ENCODE results near the gene SNRPD1.

SNRPD1 gene

GRCh38 chr18:21652073-21652472, 40.0 kb downstream of the SNRPD1 start:
- H3K4me3 ChIP-seq (ENCODE audit: low read length), result no peak overlapping the region
- no peak for TF ChIP-seq CTCF (IDR thresholded peaks at IDR 0.05; ENCODE audit: insufficient read depth, low read depth, low read length, missing control alignments)
- no peak for DNase-seq (ENCODE audit: low read depth)

- TF ChIP-seq CTCF (IDR thresholded peaks at IDR 0.05; ENCODE audit: insufficient read depth, low read depth, low read length, missing control alignments), result no peak
- no peak overlapping the region for H3K4me3 ChIP-seq (ENCODE audit: low read length)
- DNase-seq (ENCODE audit: low read depth), result no peak
Observed at GRCh38 chr18:21653361-21653760, 41.2 kb downstream of the SNRPD1 start.

DNA sequence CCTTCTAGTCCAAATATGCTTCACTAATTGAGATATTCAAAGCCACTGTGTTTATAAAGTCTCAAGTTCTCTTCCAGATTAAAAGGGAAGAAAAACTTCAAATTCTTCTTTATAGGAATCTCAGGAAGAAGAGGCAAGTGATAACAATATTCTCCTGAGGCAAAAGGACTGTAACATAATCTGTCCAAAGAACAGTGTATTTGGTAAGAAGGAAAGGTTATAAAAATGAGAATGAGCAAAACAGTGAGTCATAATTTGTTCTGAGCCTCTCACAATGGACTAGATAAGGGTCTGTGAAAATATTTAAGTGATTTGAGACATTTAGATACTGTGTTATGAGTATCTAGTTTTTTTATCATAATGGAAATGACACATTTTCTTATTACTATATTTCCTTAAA, 44.3 kb downstream of the SNRPD1 start:
- no peak overlapping the region for H3K4me3 ChIP-seq (ENCODE audit: low read length)
- no peak for TF ChIP-seq CTCF (IDR thresholded peaks at IDR 0.05; ENCODE audit: insufficient read depth, low read depth, low read length, missing control alignments)
- no peak for DNase-seq (ENCODE audit: low read depth)

DNA sequence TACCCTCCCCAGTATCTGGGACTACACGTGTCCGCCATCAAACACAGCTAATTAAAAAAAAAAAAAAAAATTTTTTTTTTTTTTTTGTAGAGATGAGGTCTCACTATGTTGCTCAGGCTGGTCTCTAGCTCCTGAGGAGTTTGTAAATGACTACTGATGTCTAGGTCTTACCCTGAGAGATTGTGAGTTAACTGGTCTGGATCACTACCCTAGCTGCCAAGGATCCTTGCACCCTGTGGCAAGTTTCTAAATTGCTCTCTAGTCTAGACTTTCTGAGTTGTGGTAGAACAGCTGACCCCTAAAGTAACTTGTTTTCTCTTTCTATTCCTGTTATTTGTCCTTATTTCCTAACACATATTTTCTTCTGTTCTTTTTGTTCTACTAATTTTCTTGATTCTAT, 48.0 kb downstream of the SNRPD1 start:
- no peak for DNase-seq (ENCODE audit: low read depth)
- no peak for TF ChIP-seq CTCF (IDR thresholded peaks at IDR 0.05; ENCODE audit: insufficient read depth, low read depth, low read length, missing control alignments)
- no peak overlapping the region for H3K4me3 ChIP-seq (ENCODE audit: low read length)

GRCh38 chr18:21662581-21662980, 50.5 kb downstream of the SNRPD1 start:
- no peak for TF ChIP-seq CTCF (IDR thresholded peaks at IDR 0.05; ENCODE audit: insufficient read depth, low read depth, low read length, missing control alignments)

DNA sequence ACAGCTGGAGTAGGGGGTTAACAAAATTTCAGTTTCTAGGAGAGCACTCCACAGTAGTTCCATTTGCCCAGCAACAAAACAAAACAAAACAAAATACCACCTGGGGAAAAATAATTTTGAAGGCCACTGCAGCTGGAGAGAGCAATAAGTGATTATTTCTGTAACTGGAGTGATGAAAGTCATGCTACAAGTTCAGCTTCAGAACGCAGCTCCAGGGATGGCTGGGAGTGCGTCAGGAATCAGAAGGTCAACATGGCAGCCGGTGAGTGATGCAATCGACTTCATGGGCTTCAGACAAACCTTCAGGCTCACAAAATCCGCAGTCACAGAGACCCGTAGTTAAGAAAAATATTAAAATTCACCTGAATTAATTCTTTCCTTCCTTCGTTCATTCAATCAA, 51.5 kb downstream of the SNRPD1 start:
- TF ChIP-seq CTCF (IDR thresholded peaks at IDR 0.05; ENCODE audit: insufficient read depth, low read depth, low read length, missing control alignments), result no peak
- no peak overlapping the region for H3K4me3 ChIP-seq (ENCODE audit: low read length)
- no peak for DNase-seq (ENCODE audit: low read depth)

More at GRCh38 chr18:21662581-21662980, 50.5 kb downstream of the SNRPD1 start:
- DNase-seq (ENCODE audit: low read depth), result no peak
- no peak overlapping the region for H3K4me3 ChIP-seq (ENCODE audit: low read length)

DNA sequence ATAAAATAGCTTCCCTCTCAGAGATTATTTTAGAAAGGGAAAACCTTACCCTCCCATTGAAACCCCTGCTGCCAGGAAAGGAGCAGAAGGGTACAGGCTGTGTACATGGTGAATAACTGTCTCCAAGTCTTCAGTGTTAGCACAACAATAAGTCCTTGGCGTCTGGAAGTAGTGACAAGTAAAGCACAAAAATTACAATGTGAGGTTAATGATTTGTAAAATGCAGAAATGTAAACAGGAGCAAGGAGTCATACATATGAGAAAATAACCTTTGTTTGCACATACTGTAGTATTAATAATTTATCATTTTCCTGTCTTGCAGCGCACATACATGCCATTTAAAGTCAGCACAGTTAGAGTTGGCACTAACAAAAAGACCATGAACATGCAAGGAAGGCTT, 52.0 kb downstream of the SNRPD1 start:
- no peak for TF ChIP-seq CTCF (IDR thresholded peaks at IDR 0.05; ENCODE audit: insufficient read depth, low read depth, low read length, missing control alignments)
- no peak overlapping the region for H3K4me3 ChIP-seq (ENCODE audit: low read length)
- no peak for DNase-seq (ENCODE audit: low read depth)
